ENCODE measurements around the gene BANF2. TPM values are rescaled to one million over a fixed set of nuclear protein-coding genes. Genes with fewer than 3 reads are reported as not detected.

The BANF2 gene
- total and polyA plus RNA-seq, 2 of the 13 experiments (the other 11 are each of a cell fraction or from before 2014, with no cell fraction given) = 0.35 TPM; not detected in 1

- TF ChIP-seq MED8 (CRISPR knock-in tag; IDR thresholded peaks at IDR 0.05; ENCODE audit: insufficient replicate concordance) = no peak
- TF ChIP-seq ZSCAN29 (CRISPR knock-in tag; conservative IDR thresholded peaks at IDR 0.05) = peak; percentile 86
- peak; percentile 85; the same call in 1 of the 2 replicates for TF ChIP-seq ZSCAN5A (CRISPR knock-in tag; IDR thresholded peaks at IDR 0.05; ENCODE audit: borderline replicate concordance)
- TF ChIP-seq ZNF264 (CRISPR knock-in tag; IDR thresholded peaks at IDR 0.05) = peak; percentile 86; the same call in 1 of the 2 replicates
- TF ChIP-seq HNF4G (IDR thresholded peaks at IDR 0.05; ENCODE audit: borderline replicate concordance, low read depth, low read length) = peak; percentile 84
- peak; percentile 93 for TF ChIP-seq HNF4G (CRISPR knock-in tag; IDR thresholded peaks at IDR 0.05; ENCODE audit: borderline replicate concordance, low read depth)
- TF ChIP-seq AFF4 (CRISPR knock-in tag; IDR thresholded peaks at IDR 0.05) = no peak
- TF ChIP-seq ZBED4 (CRISPR knock-in tag; IDR thresholded peaks at IDR 0.05; ENCODE audit: borderline replicate concordance) = peak; percentile 70; the same call in 1 of the 2 replicates
- TF ChIP-seq ZNF678 (CRISPR knock-in tag; IDR thresholded peaks at IDR 0.05) = peak; percentile 74; the same call in 1 of the 2 replicates
- no peak for TF ChIP-seq MAZ (IDR thresholded peaks at IDR 0.05; ENCODE audit: borderline replicate concordance, low read depth, low read length)
- peak; percentile 85; the same call in 1 of the 2 replicates for TF ChIP-seq MAZ (CRISPR knock-in tag; IDR thresholded peaks at IDR 0.05; ENCODE audit: low read depth)
- no peak for TF ChIP-seq ZNF639 (CRISPR knock-in tag; conservative IDR thresholded peaks at IDR 0.05)
- TF ChIP-seq ZNF460 (CRISPR knock-in tag; IDR thresholded peaks at IDR 0.05; ENCODE audit: borderline replicate concordance) = peak; percentile 62; the same call in 1 of the 2 replicates
- no peak for TF ChIP-seq ISX (CRISPR knock-in tag; conservative IDR thresholded peaks at IDR 0.05)
- TF ChIP-seq MAFK (conservative IDR thresholded peaks at IDR 0.05 in 1 of 2, IDR thresholded peaks at IDR 0.05 in 1 of 2; ENCODE audit: low read length in 2 of 2) = peak in 1 of 2 experiments; percentile 8; a peak in 1 of 4 replicates
- no peak; the same call in 1 of the 2 replicates for TF ChIP-seq ZNF569 (CRISPR knock-in tag; IDR thresholded peaks at IDR 0.05; ENCODE audit: borderline replicate concordance)
- no peak for TF ChIP-seq SOX6 (IDR thresholded peaks at IDR 0.05)
- TF ChIP-seq SOX6 (CRISPR knock-in tag; IDR thresholded peaks at IDR 0.05) = peak; percentile 100
Measured at GRCh38 chr20:17684077-17684888, 15.5 kb upstream of the BANF2 start (continued).

Measured in HepG2 (cell line).